Fibroblast of mammary gland (primary cell): ENCODE results near the gene RNF34.

Experiments used
- DNase-seq: peaks from one replicate; pipeline ENCODE4 v3.0.0-alpha.2; 2010; ENCODE audit warnings: low read depth
- H3K4me3 ChIP-seq: 2 replicates; pipeline ENCODE4 v1.5.1; 2011; ENCODE audit warnings: low read depth, mild to moderate bottlenecking, low read length, moderate library complexity; ENCODE audit not compliant: control insufficient read depth
- TF ChIP-seq, protein P1 (sequence below): conservative IDR thresholded peaks from 2 replicates; pipeline ENCODE4 v1.5.1; 2011; ENCODE audit warnings: low read depth, low read length, inconsistent platforms; ENCODE audit not compliant: control insufficient read depth, insufficient read depth

Gene RNF34

DNA sequence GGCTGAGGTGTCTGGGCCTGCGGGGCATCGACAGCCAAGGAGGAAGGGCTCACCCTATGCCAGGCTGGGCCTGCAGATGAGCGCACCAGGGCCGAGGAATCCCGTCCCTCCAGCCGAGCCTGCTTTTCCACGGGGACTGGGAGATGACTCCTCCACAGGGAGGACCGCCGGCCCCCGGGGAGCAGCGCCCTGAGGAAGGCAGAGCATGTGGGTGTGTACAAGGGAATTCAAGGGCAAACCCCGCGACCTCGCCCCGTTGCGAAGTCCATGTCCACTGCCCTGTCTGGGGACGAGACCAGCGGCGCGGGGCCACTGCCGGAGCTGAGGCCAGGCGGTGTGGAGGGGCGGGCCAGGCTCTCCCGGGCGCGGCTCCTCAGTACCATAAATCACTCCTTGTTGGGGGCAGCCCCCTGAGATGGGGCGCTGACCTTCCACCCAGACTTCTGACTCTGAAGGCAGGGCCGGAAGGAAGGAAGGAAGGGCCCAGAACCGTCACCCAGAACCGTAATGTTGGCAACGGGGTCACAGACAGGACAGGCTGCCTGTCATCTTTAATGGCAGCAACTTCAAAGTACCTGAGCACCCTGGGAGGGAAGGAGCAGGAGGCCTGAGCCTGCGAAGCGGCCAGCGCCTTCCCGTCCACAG is 52.5 kb downstream of the RNF34 start:
- TF ChIP-seq, protein P1, sequence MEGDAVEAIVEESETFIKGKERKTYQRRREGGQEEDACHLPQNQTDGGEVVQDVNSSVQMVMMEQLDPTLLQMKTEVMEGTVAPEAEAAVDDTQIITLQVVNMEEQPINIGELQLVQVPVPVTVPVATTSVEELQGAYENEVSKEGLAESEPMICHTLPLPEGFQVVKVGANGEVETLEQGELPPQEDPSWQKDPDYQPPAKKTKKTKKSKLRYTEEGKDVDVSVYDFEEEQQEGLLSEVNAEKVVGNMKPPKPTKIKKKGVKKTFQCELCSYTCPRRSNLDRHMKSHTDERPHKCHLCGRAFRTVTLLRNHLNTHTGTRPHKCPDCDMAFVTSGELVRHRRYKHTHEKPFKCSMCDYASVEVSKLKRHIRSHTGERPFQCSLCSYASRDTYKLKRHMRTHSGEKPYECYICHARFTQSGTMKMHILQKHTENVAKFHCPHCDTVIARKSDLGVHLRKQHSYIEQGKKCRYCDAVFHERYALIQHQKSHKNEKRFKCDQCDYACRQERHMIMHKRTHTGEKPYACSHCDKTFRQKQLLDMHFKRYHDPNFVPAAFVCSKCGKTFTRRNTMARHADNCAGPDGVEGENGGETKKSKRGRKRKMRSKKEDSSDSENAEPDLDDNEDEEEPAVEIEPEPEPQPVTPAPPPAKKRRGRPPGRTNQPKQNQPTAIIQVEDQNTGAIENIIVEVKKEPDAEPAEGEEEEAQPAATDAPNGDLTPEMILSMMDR: no peak
- H3K4me3 ChIP-seq: no peak overlapping the region
- no peak for DNase-seq

DNA sequence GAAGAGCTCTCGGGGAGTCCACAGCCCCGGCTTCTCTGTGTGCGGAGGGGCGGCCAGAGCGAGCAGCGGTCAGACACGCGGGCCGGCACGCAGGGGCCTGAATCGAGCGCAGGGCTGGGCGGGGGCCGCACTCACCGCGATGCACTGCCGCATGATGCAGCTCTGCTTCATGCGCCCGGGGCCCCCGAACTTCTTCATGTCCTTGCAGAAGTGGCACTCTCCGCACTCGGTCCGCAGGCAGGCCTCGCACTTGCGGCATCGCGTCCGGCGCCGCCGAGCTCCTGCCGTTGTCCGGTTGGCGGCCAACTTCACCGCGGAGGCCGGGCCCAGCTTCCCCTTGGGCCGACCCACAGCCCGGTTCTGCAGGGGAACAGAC is 53.1 kb downstream of the RNF34 start:
- H3K4me3 ChIP-seq: no peak overlapping the region

DNA sequence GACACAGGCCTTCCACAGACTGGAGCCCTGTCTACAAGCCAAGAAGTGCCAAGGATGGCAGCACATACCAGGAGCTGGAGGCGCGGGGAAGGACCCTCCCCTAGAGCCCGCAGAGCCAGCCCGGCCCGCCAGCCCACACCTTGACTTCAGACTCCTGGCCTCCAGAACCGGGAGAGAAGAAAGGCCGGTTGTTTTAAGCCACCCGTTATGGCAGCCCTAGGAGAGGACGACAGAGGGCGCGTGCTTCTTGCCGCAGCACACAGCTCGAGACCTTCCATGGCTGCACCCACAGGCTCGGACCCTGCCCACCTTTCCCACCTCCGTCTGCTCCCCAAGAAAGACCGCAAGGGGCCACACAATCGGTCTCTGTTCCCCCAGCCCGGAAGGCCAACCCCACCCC is 53.7 kb downstream of the RNF34 start:
- no peak for DNase-seq
- no peak overlapping the region for H3K4me3 ChIP-seq
- TF ChIP-seq, protein P1: no peak

More for the DNA sequence above, 53.1 kb downstream of the RNF34 start:
- TF ChIP-seq, protein P1: no peak
- DNase-seq: no peak

DNA sequence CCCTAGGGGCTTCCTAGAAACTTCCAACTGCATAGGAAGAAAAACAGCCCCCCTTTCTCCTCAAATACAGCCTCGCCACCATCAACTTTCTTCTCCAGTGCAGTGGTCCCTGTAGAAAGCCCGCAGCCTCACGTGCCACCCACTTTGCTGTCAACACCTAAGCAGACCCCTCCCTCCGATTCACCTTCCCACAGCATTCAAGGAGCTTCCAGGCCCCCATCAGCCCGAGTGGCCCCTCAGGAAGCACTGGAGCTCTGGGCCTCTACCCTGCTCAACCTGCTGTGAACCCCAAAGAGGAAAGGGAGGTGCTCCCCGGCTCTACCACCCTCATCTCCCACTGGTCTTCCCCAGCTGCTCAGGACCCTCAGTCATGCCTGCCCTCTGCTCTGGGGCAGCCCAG is 55.0 kb downstream of the RNF34 start:
- TF ChIP-seq, protein P1: no peak
- DNase-seq: no peak
- no peak overlapping the region for H3K4me3 ChIP-seq

DNA sequence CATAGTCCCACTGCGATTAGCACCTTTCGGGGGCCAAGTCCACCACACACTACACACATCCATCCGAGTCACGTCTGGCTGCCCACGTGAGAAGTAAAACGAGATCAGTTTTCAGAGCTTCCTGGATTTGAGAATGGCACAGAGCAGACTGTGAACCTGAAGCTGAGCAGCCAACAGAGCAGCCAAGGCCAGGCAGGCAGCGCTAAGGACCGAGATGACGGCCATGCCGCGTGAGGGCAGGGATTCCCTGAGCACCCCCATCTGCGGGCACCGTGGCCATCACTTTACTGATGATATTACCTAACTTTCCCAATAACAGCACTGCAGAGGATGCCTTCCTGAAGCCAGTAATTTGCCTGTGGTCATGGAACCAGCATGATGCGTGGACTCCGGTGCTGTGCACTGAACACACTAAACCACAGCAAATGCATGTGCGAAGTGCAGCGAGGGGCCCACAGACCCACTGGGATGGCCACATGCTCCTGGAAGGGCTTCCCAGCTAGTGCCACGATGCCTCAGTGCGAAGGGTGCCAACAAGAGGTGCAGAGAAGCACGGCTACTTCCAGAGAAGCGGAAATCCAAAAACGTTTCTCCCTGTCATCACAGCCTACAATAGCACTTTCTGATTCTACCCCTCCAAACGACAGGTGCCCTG is 56.0 kb downstream of the RNF34 start:
- no peak for DNase-seq
- H3K4me3 ChIP-seq: no peak overlapping the region
- TF ChIP-seq, protein P1: no peak

DNA sequence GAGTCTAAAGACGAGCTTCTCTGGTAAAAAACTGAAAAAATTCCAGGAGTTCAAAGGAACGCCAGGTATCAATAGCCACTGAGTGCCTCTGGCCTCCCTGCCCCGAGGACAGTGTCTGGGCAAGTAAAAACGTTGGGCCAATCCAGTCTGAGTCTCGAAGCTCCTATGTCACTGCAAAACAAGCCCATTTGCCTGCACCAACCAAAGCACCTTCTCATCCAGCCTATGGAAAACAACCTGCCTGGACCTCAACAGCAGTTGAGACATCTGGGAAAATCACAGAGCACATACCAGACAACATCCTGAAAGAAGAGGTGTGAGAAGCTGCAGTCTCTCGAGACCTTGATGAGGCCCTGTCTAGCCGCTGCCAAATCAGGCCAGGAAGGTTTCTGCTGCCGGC is 56.6 kb downstream of the RNF34 start:
- DNase-seq: no peak
- no peak overlapping the region for H3K4me3 ChIP-seq
- TF ChIP-seq, protein P1: no peak
